ENCODE measurements around the gene CCNA1.

The CCNA1 gene

DNA sequence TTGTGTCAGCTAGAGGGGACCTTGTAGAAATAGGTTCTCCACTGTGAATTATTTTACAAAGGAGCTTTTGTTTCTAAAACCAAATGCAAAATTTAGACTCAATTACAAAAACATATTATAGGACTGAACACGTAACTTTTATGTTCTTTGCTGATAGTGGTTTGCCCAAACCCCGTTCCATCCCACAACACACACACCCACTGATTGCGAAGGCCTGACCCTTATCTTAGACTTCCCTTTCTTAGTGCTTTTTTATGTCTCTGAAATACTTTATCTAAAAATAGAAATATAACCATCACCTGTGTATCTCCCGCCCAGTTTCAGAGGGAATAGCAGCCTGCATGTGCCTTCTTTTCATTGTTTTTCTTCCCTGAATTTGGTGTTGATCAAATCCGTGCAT, 13.0 kb downstream of the CCNA1 start:
- TF ChIP-seq, protein P1, sequence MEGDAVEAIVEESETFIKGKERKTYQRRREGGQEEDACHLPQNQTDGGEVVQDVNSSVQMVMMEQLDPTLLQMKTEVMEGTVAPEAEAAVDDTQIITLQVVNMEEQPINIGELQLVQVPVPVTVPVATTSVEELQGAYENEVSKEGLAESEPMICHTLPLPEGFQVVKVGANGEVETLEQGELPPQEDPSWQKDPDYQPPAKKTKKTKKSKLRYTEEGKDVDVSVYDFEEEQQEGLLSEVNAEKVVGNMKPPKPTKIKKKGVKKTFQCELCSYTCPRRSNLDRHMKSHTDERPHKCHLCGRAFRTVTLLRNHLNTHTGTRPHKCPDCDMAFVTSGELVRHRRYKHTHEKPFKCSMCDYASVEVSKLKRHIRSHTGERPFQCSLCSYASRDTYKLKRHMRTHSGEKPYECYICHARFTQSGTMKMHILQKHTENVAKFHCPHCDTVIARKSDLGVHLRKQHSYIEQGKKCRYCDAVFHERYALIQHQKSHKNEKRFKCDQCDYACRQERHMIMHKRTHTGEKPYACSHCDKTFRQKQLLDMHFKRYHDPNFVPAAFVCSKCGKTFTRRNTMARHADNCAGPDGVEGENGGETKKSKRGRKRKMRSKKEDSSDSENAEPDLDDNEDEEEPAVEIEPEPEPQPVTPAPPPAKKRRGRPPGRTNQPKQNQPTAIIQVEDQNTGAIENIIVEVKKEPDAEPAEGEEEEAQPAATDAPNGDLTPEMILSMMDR (conservative IDR thresholded peaks at IDR 0.05; ENCODE audit: low read depth, low read length) = no peak
- Histone ChIP-seq H3K4me3 (IDR thresholded peaks at IDR 0.05; ENCODE audit: insufficient read depth, low read depth, low read length) (no peak overlapping the region), H3K36me3 (ENCODE audit: insufficient read depth) (no peaks in the 10 kb centered on the region), H3K4me1 (ENCODE audit: low read depth, poor library complexity, severe bottlenecking) (no peaks in the 10 kb centered on the region), H2AFZ (ENCODE audit: low read depth) (no peak overlapping the region), H3K9ac (no peak overlapping the region), H3K27ac (no peak overlapping the region), H3K79me2 (ENCODE audit: insufficient read depth, low read depth) (no peaks in the 10 kb centered on the region), H4K20me1 (ENCODE audit: insufficient read depth) (no peaks in the 10 kb centered on the region), H3K27me3 (ENCODE audit: insufficient read depth, low read depth) (no peaks in the 10 kb centered on the region), H3K4me2 (no peak overlapping the region)

DNA sequence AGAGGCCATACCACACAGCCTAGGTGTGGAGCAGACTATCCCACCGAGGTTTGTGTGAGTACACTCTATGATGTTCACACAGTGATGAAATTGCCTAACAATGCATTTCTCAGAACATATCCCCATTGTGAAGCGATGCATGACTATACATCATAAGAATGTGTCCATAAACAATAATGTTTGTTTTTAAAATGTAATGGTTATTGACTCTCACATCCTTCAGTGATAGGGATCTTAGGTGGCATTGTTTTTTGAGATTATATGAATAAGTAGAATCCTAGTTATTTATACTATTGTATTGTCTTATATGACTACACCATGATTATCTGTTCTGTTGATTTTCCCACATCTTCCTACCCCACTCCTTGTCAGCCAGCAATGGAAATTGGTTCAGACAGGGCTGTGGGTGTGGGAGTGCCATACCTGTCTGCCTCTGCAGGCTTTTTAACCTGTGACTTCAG, 13.6 kb downstream of the CCNA1 start:
- H3K36me3 ChIP-seq (ENCODE audit: insufficient read depth) = no peaks in the 10 kb centered on the region
- H3K4me2 ChIP-seq = no peak overlapping the region
- H2AFZ ChIP-seq (ENCODE audit: low read depth) = no peak overlapping the region
- no peak overlapping the region for H3K27ac ChIP-seq
- TF ChIP-seq, protein P1 (conservative IDR thresholded peaks at IDR 0.05; ENCODE audit: low read depth, low read length) = no peak
- H3K4me3 ChIP-seq (IDR thresholded peaks at IDR 0.05; ENCODE audit: insufficient read depth, low read depth, low read length) = no peak overlapping the region
- H3K27me3 ChIP-seq (ENCODE audit: insufficient read depth, low read depth) = no peaks in the 10 kb centered on the region
- H3K79me2 ChIP-seq (ENCODE audit: insufficient read depth, low read depth) = no peaks in the 10 kb centered on the region
- no peaks in the 10 kb centered on the region for H3K4me1 ChIP-seq (ENCODE audit: low read depth, poor library complexity, severe bottlenecking)
- no peak overlapping the region for H3K9ac ChIP-seq
- H4K20me1 ChIP-seq (ENCODE audit: insufficient read depth) = no peaks in the 10 kb centered on the region

DNA sequence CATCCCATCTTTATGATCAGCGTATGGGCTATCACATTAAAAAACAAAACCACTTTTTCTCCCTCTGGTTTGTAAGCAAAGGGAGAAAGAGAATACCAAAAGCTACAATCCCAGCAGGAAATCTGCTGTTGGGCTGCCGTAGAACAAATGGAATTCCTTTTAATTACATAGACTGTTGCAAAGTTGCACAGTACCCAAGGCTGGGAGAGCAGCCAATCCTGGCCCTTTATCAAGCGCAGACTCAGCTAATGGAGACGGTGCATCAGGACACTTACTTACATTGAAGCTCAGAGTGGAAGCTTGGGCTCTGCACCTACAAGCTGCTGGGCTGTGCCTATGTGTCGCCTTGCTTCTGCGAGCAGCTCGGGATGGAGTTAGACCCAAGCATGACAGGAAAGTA, 15.2 kb downstream of the CCNA1 start:
- H3K4me1 ChIP-seq (ENCODE audit: low read depth, poor library complexity, severe bottlenecking) = no peaks in the 10 kb centered on the region
- no peaks in the 10 kb centered on the region for H3K79me2 ChIP-seq (ENCODE audit: insufficient read depth, low read depth)
- no peaks in the 10 kb centered on the region for H3K36me3 ChIP-seq (ENCODE audit: insufficient read depth)
- TF ChIP-seq, protein P1 (conservative IDR thresholded peaks at IDR 0.05; ENCODE audit: low read depth, low read length) = no peak
- H3K27ac ChIP-seq = no peak overlapping the region
- no peak overlapping the region for H2AFZ ChIP-seq (ENCODE audit: low read depth)
- H3K9ac ChIP-seq = no peak overlapping the region
- no peaks in the 10 kb centered on the region for H3K27me3 ChIP-seq (ENCODE audit: insufficient read depth, low read depth)
- no peaks in the 10 kb centered on the region for H4K20me1 ChIP-seq (ENCODE audit: insufficient read depth)
- H3K4me3 ChIP-seq (IDR thresholded peaks at IDR 0.05; ENCODE audit: insufficient read depth, low read depth, low read length) = no peak overlapping the region
- H3K4me2 ChIP-seq = no peak overlapping the region

DNA sequence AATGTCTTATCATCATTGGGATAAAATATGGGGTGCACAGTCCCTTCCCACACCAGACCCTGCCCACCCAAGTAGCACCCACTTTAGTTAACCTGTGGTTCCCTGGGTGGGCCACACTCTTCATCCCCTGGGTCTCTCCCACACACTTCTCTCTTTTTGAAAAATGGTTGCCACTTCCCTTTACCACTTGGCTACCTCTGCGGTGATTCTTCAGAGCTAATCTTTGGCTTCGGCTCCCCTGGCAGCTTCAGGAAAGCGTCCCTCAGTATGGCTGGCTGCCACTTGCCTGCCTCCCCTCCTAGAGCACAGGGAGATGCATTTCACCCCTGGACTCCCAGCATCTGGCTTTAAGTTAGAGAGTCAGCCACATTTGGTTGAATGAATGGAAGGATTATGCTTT, 18.2 kb downstream of the CCNA1 start:
- no peak overlapping the region for H3K4me3 ChIP-seq (IDR thresholded peaks at IDR 0.05; ENCODE audit: insufficient read depth, low read depth, low read length)
- H3K4me2 ChIP-seq = no peak overlapping the region
- TF ChIP-seq, protein P1 (conservative IDR thresholded peaks at IDR 0.05; ENCODE audit: low read depth, low read length) = no peak
- H3K27me3 ChIP-seq (ENCODE audit: insufficient read depth, low read depth) = no peaks in the 10 kb centered on the region
- no peak overlapping the region for H3K27ac ChIP-seq
- H3K4me1 ChIP-seq (ENCODE audit: low read depth, poor library complexity, severe bottlenecking) = no peaks in the 10 kb centered on the region
- H4K20me1 ChIP-seq (ENCODE audit: insufficient read depth) = no peaks in the 10 kb centered on the region
- H3K79me2 ChIP-seq (ENCODE audit: insufficient read depth, low read depth) = no peaks in the 10 kb centered on the region
- H2AFZ ChIP-seq (ENCODE audit: low read depth) = no peak overlapping the region
- no peak overlapping the region for H3K9ac ChIP-seq
- no peaks in the 10 kb centered on the region for H3K36me3 ChIP-seq (ENCODE audit: insufficient read depth)

All from KMS-11 (cell line).